ENCODE data around the gene ADAMTSL5.
"Not testable (repeated sequence)": the region's sequence is repeated elsewhere in the genome, so short reads cannot be mapped to it uniquely, and the experiment has no call there.

ADAMTSL5 gene

GRCh38 chr19:1502433-1503088 is 10.3 kb downstream of the ADAMTSL5 start:
- peaks cover 6% of the 10 kb centered on the region for H3K4me1 Mint-ChIP-seq (ENCODE audit: low read depth)
- no peak overlapping the region for H3K27ac Mint-ChIP-seq
- no peaks in the 10 kb centered on the region for H3K9me3 Mint-ChIP-seq
- intact Hi-C loops (cut with micrococcal nuclease), result no loop called here
- H3K4me3 Mint-ChIP-seq, result no peak overlapping the region
- H3K27me3 Mint-ChIP-seq, result peaks cover 56% of the 10 kb centered on the region
- H3K36me3 Mint-ChIP-seq (ENCODE audit: low read depth), result no peaks in the 10 kb centered on the region

- Mint-ChIP-seq H3K27me3 (peaks cover 58% of the 10 kb centered on the region), H3K27ac (no peak overlapping the region), H3K4me1 (ENCODE audit: low read depth) (peaks cover 6% of the 10 kb centered on the region), H3K36me3 (ENCODE audit: low read depth) (no peaks in the 10 kb centered on the region), H3K9me3 (no peaks in the 10 kb centered on the region), H3K4me3 (no peak overlapping the region)
- intact Hi-C loops (cut with micrococcal nuclease), result no loop called here
These were observed 11.6 kb downstream of the ADAMTSL5 start for GRCh38 chr19:1501200-1501595.

- H3K27ac Mint-ChIP-seq; H3K4me1 Mint-ChIP-seq (ENCODE audit: low read depth); intact Hi-C loops (cut with micrococcal nuclease); H3K9me3 Mint-ChIP-seq; H3K4me3 Mint-ChIP-seq; H3K36me3 Mint-ChIP-seq (ENCODE audit: low read depth): not testable (repeated sequence)
- peaks cover 48% of the 10 kb centered on the region for H3K27me3 Mint-ChIP-seq
These were observed 13.6 kb downstream of the ADAMTSL5 start for GRCh38 chr19:1499231-1499630.

- Mint-ChIP-seq H3K27me3 (peaks cover 46% of the 10 kb centered on the region), H3K27ac (no peak overlapping the region), H3K36me3 (ENCODE audit: low read depth) (no peaks in the 10 kb centered on the region), H3K9me3 (no peaks in the 10 kb centered on the region), H3K4me3 (no peak overlapping the region), H3K4me1 (ENCODE audit: low read depth) (peaks cover 7% of the 10 kb centered on the region)
- intact Hi-C loops (cut with micrococcal nuclease), result no loop called here
These were observed 15.1 kb downstream of the ADAMTSL5 start for GRCh38 chr19:1497578-1498235.

GRCh38 chr19:1496714-1497577 is 15.9 kb downstream of the ADAMTSL5 start:
- intact Hi-C loops (cut with micrococcal nuclease), result no loop called here

GRCh38 chr19:1495799-1496713 is 16.8 kb downstream of the ADAMTSL5 start:
- Mint-ChIP-seq H3K4me1 (ENCODE audit: low read depth) (peaks cover 19% of the 10 kb centered on the region), H3K27me3 (peaks cover 49% of the 10 kb centered on the region), H3K27ac (no peak overlapping the region), H3K9me3 (no peaks in the 10 kb centered on the region), H3K36me3 (ENCODE audit: low read depth) (no peaks in the 10 kb centered on the region), H3K4me3 (no peak overlapping the region)
- intact Hi-C loops (cut with micrococcal nuclease), result no loop called here

More at GRCh38 chr19:1496714-1497577, 15.9 kb downstream of the ADAMTSL5 start:
- Mint-ChIP-seq H3K36me3 (ENCODE audit: low read depth) (no peaks in the 10 kb centered on the region), H3K27ac (no peak overlapping the region), H3K4me1 (ENCODE audit: low read depth) (peaks cover 13% of the 10 kb centered on the region), H3K27me3 (peaks cover 47% of the 10 kb centered on the region), H3K4me3 (no peak overlapping the region), H3K9me3 (no peaks in the 10 kb centered on the region)

GRCh38 chr19:1495051-1495798 is 17.6 kb downstream of the ADAMTSL5 start:
- H3K4me1 Mint-ChIP-seq (ENCODE audit: low read depth), result peaks cover 19% of the 10 kb centered on the region
- peaks cover 47% of the 10 kb centered on the region for H3K27me3 Mint-ChIP-seq
- H3K9me3 Mint-ChIP-seq, result no peaks in the 10 kb centered on the region
- intact Hi-C loops (cut with micrococcal nuclease), result no loop called here
- H3K36me3 Mint-ChIP-seq (ENCODE audit: low read depth), result no peaks in the 10 kb centered on the region
- H3K27ac Mint-ChIP-seq, result no peak overlapping the region
- H3K4me3 Mint-ChIP-seq, result no peak overlapping the region

GRCh38 chr19:1494115-1494815 is 18.6 kb downstream of the ADAMTSL5 start:
- intact Hi-C loops (cut with micrococcal nuclease), result no loop called here
- Mint-ChIP-seq H3K9me3 (no peaks in the 10 kb centered on the region), H3K27me3 (peaks cover 46% of the 10 kb centered on the region), H3K27ac (no peak overlapping the region), H3K36me3 (ENCODE audit: low read depth) (no peaks in the 10 kb centered on the region), H3K4me1 (ENCODE audit: low read depth) (peaks cover 24% of the 10 kb centered on the region), H3K4me3 (no peak overlapping the region)

- H3K4me3 Mint-ChIP-seq, result no peak overlapping the region
- H3K27ac Mint-ChIP-seq, result no peak overlapping the region
- intact Hi-C loops (cut with micrococcal nuclease), result no loop called here
- H3K27me3 Mint-ChIP-seq, result peaks cover 44% of the 10 kb centered on the region
- H3K9me3 Mint-ChIP-seq, result no peaks in the 10 kb centered on the region
- peaks cover 35% of the 10 kb centered on the region for H3K4me1 Mint-ChIP-seq (ENCODE audit: low read depth)
- H3K36me3 Mint-ChIP-seq (ENCODE audit: low read depth), result no peaks in the 10 kb centered on the region
These were observed 20.3 kb downstream of the ADAMTSL5 start for GRCh38 chr19:1492474-1493006.

GRCh38 chr19:1491849-1492170 is 21.0 kb downstream of the ADAMTSL5 start:
- Mint-ChIP-seq H3K36me3 (ENCODE audit: low read depth) (no peaks in the 10 kb centered on the region), H3K9me3 (no peaks in the 10 kb centered on the region), H3K27me3 (peaks cover 43% of the 10 kb centered on the region), H3K4me3 (peak overlapping the region; percentile 67), H3K4me1 (ENCODE audit: low read depth) (peaks cover 35% of the 10 kb centered on the region), H3K27ac (peak overlapping the region; percentile 57)
- intact Hi-C loops (cut with micrococcal nuclease), result no loop called here

GRCh38 chr19:1491114-1491848 is 21.5 kb downstream of the ADAMTSL5 start, which contains the start of gene REEP6:
Gene REEP6 (plus strand): TSS chr19:1491181. CDS start chr19:1491270, 89 bp downstream.
- H3K27ac Mint-ChIP-seq, result peak within 1 kb of the TSS; percentile 77
- intact Hi-C loops (cut with micrococcal nuclease), result no loop called here
- H3K27me3 Mint-ChIP-seq, result peaks cover 41% of the 10 kb centered on the region
- H3K9me3 Mint-ChIP-seq, result no peaks in the 10 kb centered on the region
- H3K4me1 Mint-ChIP-seq (ENCODE audit: low read depth), result peaks cover 35% of the 10 kb centered on the region
- H3K36me3 Mint-ChIP-seq (ENCODE audit: low read depth), result no peaks in the 10 kb centered on the region
- peak within 1 kb of the TSS; percentile 78 for H3K4me3 Mint-ChIP-seq

All from dendritic cell treated with granulocyte-macrophage colony-stimulating factor and Interleukin-4, amounts not matched to agents 40 ng/mL and 50 ng/mL, for 4 days (primary cell).